Measurements from ENCODE around the gene SYAP1. TPM values are rescaled to one million over a fixed set of nuclear protein-coding genes. Genes with fewer than 3 reads are reported as not detected.

SYAP1 gene
- total and polyA plus RNA-seq, 2 donors (not counting 1 experiment from before 2014, with no cell fraction given), result 19.4 to 49.7 TPM

DNA sequence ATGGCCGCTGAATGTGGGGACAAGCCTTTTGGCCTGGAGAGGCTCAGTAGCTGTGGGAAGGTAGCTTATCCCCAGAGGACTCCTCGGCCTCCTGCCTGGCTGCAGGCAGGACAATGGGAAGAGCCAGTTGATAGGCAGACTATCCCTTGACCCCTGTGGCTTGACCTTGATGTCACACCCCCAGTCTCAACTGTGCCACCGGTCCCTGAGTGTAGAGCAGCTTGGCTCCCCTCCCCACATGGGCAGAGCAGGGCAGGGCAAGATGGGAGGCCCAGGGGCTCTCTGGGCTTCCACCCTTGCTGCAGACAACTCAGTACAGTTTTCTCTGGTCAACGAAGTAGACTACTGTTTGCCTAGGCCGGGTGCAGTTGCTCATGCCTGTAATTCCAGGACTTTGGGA lies 25.7 kb downstream of the SYAP1 start:
- Histone ChIP-seq H4K20me1 (ENCODE audit: control insufficient read depth, extremely low read depth, insufficient read depth, low read length) (no peaks in the 10 kb centered on the region), H3K9me3 (ENCODE audit: control insufficient read depth, insufficient read depth, low read depth, low read length) (no peaks in the 10 kb centered on the region), H3K79me2 (ENCODE audit: control insufficient read depth, insufficient read depth, low read length) (no peaks in the 10 kb centered on the region), H3K36me3 (ENCODE audit: control insufficient read depth, insufficient read depth, low read length) (peaks cover 6% of the 10 kb centered on the region), H2AFZ (ENCODE audit: low read length) (no peak overlapping the region), H3K27ac (ENCODE audit: insufficient read depth, low read length) (no peak overlapping the region), H3K4me2 (ENCODE audit: extremely low read depth, insufficient read depth, low read length) (no peak overlapping the region), H3K9ac (ENCODE audit: insufficient read depth, low read length) (no peak overlapping the region), H3K4me3 (replicated peaks in 1 of 4; ENCODE audit: control extremely low read depth in 1 of 4, insufficient read depth in 1 of 4, low read depth in 3 of 4, low read length in 4 of 4) (no peak overlapping the region), H3K27me3 (ENCODE audit: control insufficient read depth, insufficient read depth, low read length) (no peaks in the 10 kb centered on the region), H3K4me1 (ENCODE audit: control insufficient read depth, extremely low read depth, insufficient read depth, low read length) (no peaks in the 10 kb centered on the region)
- DNase-seq (ENCODE audit: low read depth in 2 of 2), result no peak
- TF ChIP-seq, protein P1, sequence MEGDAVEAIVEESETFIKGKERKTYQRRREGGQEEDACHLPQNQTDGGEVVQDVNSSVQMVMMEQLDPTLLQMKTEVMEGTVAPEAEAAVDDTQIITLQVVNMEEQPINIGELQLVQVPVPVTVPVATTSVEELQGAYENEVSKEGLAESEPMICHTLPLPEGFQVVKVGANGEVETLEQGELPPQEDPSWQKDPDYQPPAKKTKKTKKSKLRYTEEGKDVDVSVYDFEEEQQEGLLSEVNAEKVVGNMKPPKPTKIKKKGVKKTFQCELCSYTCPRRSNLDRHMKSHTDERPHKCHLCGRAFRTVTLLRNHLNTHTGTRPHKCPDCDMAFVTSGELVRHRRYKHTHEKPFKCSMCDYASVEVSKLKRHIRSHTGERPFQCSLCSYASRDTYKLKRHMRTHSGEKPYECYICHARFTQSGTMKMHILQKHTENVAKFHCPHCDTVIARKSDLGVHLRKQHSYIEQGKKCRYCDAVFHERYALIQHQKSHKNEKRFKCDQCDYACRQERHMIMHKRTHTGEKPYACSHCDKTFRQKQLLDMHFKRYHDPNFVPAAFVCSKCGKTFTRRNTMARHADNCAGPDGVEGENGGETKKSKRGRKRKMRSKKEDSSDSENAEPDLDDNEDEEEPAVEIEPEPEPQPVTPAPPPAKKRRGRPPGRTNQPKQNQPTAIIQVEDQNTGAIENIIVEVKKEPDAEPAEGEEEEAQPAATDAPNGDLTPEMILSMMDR (conservative IDR thresholded peaks at IDR 0.05 in 1 of 2, IDR thresholded peaks at IDR 0.05 in 1 of 2; ENCODE audit: low read depth in 1 of 2, low read length in 2 of 2), result no peak
- no peak for TF ChIP-seq EZH2 (IDR thresholded peaks at IDR 0.05; ENCODE audit: low read length, missing control alignments)

- H3K4me3 ChIP-seq (replicated peaks in 1 of 4; ENCODE audit: control extremely low read depth in 1 of 4, insufficient read depth in 1 of 4, low read depth in 3 of 4, low read length in 4 of 4), result no peak overlapping the region
- H3K36me3 ChIP-seq (ENCODE audit: control insufficient read depth, insufficient read depth, low read length), result peaks cover 6% of the 10 kb centered on the region
- no peak overlapping the region for H3K27ac ChIP-seq (ENCODE audit: insufficient read depth, low read length)
- no peaks in the 10 kb centered on the region for H3K9me3 ChIP-seq (ENCODE audit: control insufficient read depth, insufficient read depth, low read depth, low read length)
- no peak overlapping the region for H2AFZ ChIP-seq (ENCODE audit: low read length)
- H3K27me3 ChIP-seq (ENCODE audit: control insufficient read depth, insufficient read depth, low read length), result no peaks in the 10 kb centered on the region
- TF ChIP-seq, protein P1 (conservative IDR thresholded peaks at IDR 0.05 in 1 of 2, IDR thresholded peaks at IDR 0.05 in 1 of 2; ENCODE audit: low read depth in 1 of 2, low read length in 2 of 2), result no peak
- TF ChIP-seq EZH2 (IDR thresholded peaks at IDR 0.05; ENCODE audit: low read length, missing control alignments), result no peak
- no peak overlapping the region for H3K9ac ChIP-seq (ENCODE audit: insufficient read depth, low read length)
- H3K4me1 ChIP-seq (ENCODE audit: control insufficient read depth, extremely low read depth, insufficient read depth, low read length), result no peaks in the 10 kb centered on the region
- no peaks in the 10 kb centered on the region for H4K20me1 ChIP-seq (ENCODE audit: control insufficient read depth, extremely low read depth, insufficient read depth, low read length)
- H3K79me2 ChIP-seq (ENCODE audit: control insufficient read depth, insufficient read depth, low read length), result no peaks in the 10 kb centered on the region
- H3K4me2 ChIP-seq (ENCODE audit: extremely low read depth, insufficient read depth, low read length), result no peak overlapping the region
- no peak for DNase-seq (ENCODE audit: low read depth in 2 of 2)
Measured at GRCh38 chrX:16745659-16746058, 26.2 kb downstream of the SYAP1 start.

GRCh38 chrX:16748425-16748824 lies 29.0 kb downstream of the SYAP1 start:
- H4K20me1 ChIP-seq (ENCODE audit: control insufficient read depth, extremely low read depth, insufficient read depth, low read length), result no peaks in the 10 kb centered on the region
- H2AFZ ChIP-seq (ENCODE audit: low read length), result no peak overlapping the region
- no peak overlapping the region for H3K27ac ChIP-seq (ENCODE audit: insufficient read depth, low read length)
- H3K9ac ChIP-seq (ENCODE audit: insufficient read depth, low read length), result no peak overlapping the region
- DNase-seq (ENCODE audit: low read depth in 2 of 2), result no peak
- H3K9me3 ChIP-seq (ENCODE audit: control insufficient read depth, insufficient read depth, low read depth, low read length), result no peaks in the 10 kb centered on the region
- H3K27me3 ChIP-seq (ENCODE audit: control insufficient read depth, insufficient read depth, low read length), result no peaks in the 10 kb centered on the region
- no peak overlapping the region for H3K4me2 ChIP-seq (ENCODE audit: extremely low read depth, insufficient read depth, low read length)
- no peak overlapping the region for H3K4me3 ChIP-seq (replicated peaks in 1 of 4; ENCODE audit: control extremely low read depth in 1 of 4, insufficient read depth in 1 of 4, low read depth in 3 of 4, low read length in 4 of 4)
- peaks cover 6% of the 10 kb centered on the region for H3K36me3 ChIP-seq (ENCODE audit: control insufficient read depth, insufficient read depth, low read length)
- no peaks in the 10 kb centered on the region for H3K4me1 ChIP-seq (ENCODE audit: control insufficient read depth, extremely low read depth, insufficient read depth, low read length)
- no peak for TF ChIP-seq EZH2 (IDR thresholded peaks at IDR 0.05; ENCODE audit: low read length, missing control alignments)
- TF ChIP-seq, protein P1 (conservative IDR thresholded peaks at IDR 0.05 in 1 of 2, IDR thresholded peaks at IDR 0.05 in 1 of 2; ENCODE audit: low read depth in 1 of 2, low read length in 2 of 2), result no peak
- no peaks in the 10 kb centered on the region for H3K79me2 ChIP-seq (ENCODE audit: control insufficient read depth, insufficient read depth, low read length)

All from fibroblast of lung (primary cell).